Stimulated activated CD4-positive, alpha-beta T cell treated with anti-CD3 and anti-CD28 coated beads, Interleukin-12 subunit alpha, Interleukin-12 subunit beta, amount 100 ng/mL, for 48 hours (primary cell): Measurements from ENCODE around the gene G3BP1.
A peak's percentile ranks its signal among the peaks of the same experiment; 100 is the strongest.
"Not testable (repeated sequence)": the region's sequence is repeated elsewhere in the genome, so short reads cannot be mapped to it uniquely, and the experiment has no call there.

ENCODE experiments used
- DNase-seq, 3 donors: peaks; one replicate each; pipeline ENCODE4 v3.0.0-alpha.2; 2020; ENCODE audit warnings: low read depth in 2 of 3, low spot score in 1 of 3

The G3BP1 gene

GRCh38 chr5:151751593-151751992, 20.2 kb upstream of the G3BP1 start:
- no peak for DNase-seq

GRCh38 chr5:151755383-151755782, 16.4 kb upstream of the G3BP1 start:
- DNase-seq = no peak

- DNase-seq = peak in 1 of 3 donors; percentile 11
Measured at GRCh38 chr5:151757233-151758140, 14.3 kb upstream of the G3BP1 start.

- DNase-seq = no peak
Measured at GRCh38 chr5:151758141-151758429, 13.7 kb upstream of the G3BP1 start.

GRCh38 chr5:151758430-151759241, 13.1 kb upstream of the G3BP1 start, which contains the start of gene ATOX1:
Gene ATOX1 (minus strand): TSS chr5:151758631. CDS start chr5:151758551, 80 bp downstream.
- peak; percentile 77 to 91 (median 83) for DNase-seq

GRCh38 chr5:151764801-151765200, 7.0 kb upstream of the G3BP1 start:
- no peak for DNase-seq

- DNase-seq = no peak
Measured at GRCh38 chr5:151766975-151767374, 4.8 kb upstream of the G3BP1 start.

- DNase-seq = peak in 2 of 3 donors; percentile 24 to 61
Measured at GRCh38 chr5:151770383-151771258, 1.1 kb upstream of the G3BP1 start.

GRCh38 chr5:151772029-151772845, 483 bp downstream of the G3BP1 start:
- peak in 1 of 3 donors; percentile 19 for DNase-seq

GRCh38 chr5:151772846-151773561, 1.2 kb downstream of the G3BP1 start:
- no peak for DNase-seq

GRCh38 chr5:151773951-151774350, 2.2 kb downstream of the G3BP1 start:
- DNase-seq = no peak

GRCh38 chr5:151775025-151775606, 3.4 kb downstream of the G3BP1 start:
- no peak for DNase-seq

GRCh38 chr5:151779531-151780125, 7.9 kb downstream of the G3BP1 start:
- DNase-seq = no peak

GRCh38 chr5:151780348-151780747, 8.6 kb downstream of the G3BP1 start:
- DNase-seq = no peak

- DNase-seq = no peak
Measured at GRCh38 chr5:151781201-151781600, 9.4 kb downstream of the G3BP1 start.

GRCh38 chr5:151783664-151784063, 11.9 kb downstream of the G3BP1 start:
- DNase-seq = not testable (repeated sequence)

- DNase-seq = no peak
Measured at GRCh38 chr5:151784141-151784540, 12.4 kb downstream of the G3BP1 start.

- DNase-seq = no peak
Measured at GRCh38 chr5:151786468-151786867, 14.7 kb downstream of the G3BP1 start.

- no peak for DNase-seq
Measured at GRCh38 chr5:151787817-151788216, 16.1 kb downstream of the G3BP1 start.
